GM18873 (cell line): ENCODE measurements around the gene PRSS8.
"Not testable (repeated sequence)": the region's sequence is repeated elsewhere in the genome, so short reads cannot be mapped to it uniquely, and the experiment has no call there.

Source experiments
- ATAC-seq: cut with Tn5 transposase; IDR thresholded peaks from one replicate; pipeline ENCODE4 v1.9.1; 2021; ENCODE audit warnings: mild to moderate bottlenecking, moderate library complexity, moderate number of reproducible peaks; ENCODE audit not compliant: unreplicated experiment, low FRiP score

PRSS8 gene

DNA sequence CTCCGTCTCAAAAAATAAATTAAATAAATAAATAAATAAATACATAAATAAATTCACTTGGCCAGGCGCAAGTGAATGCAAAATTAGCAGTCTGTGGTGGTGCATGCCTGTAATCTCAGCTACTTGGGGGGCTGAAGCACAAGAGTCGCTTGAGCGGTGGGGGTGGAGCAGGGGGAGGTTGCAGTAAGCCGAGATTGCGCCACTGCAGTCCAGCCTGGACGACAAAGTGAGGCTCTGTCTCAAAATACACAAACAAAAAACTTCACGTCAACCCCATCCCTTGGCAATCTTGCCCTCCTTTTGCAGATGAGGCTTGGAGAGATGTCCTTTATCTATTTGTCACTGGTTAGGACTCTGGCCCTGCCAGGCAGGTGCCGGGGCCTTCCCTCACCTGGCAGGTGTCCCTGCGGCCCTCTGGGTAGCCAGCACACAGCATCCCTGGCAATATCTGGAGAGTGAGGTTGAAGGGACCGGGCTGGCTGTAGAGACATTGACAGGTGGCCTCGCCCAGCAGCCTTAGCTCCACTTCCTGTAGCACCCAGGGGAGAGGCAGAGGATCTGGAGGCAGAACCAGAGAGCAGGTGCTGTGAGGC lies 10.0 kb upstream of the PRSS8 start:
- no peak for ATAC-seq

GRCh38 chr16:31144418-31144817 lies 8.9 kb upstream of the PRSS8 start:
- not testable (repeated sequence) for ATAC-seq

DNA sequence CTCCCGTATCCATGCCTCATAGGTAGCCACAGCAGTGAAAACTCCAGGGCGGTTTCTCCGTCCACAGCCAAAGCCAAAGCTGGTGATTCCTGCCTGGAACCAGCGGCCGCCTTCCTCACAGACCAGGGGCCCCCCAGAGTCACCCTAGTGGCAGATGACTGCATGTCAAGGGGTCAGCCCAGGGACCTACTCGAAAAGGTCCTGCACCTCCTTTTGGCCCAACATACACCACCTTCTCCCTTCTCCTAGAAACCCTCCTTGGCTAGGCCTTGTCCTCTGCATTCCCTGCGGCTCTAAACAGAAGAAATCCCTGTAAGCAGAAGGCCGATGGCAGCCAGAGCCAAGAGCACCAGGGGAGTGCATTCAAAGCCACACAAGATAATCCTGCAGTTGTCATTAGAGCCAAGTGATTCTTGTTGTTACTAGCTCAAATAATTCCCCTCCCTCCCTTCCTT lies 8.2 kb upstream of the PRSS8 start:
- no peak for ATAC-seq

- ATAC-seq = no peak
Observed at GRCh38 chr16:31143011-31143693, 7.6 kb upstream of the PRSS8 start.

DNA sequence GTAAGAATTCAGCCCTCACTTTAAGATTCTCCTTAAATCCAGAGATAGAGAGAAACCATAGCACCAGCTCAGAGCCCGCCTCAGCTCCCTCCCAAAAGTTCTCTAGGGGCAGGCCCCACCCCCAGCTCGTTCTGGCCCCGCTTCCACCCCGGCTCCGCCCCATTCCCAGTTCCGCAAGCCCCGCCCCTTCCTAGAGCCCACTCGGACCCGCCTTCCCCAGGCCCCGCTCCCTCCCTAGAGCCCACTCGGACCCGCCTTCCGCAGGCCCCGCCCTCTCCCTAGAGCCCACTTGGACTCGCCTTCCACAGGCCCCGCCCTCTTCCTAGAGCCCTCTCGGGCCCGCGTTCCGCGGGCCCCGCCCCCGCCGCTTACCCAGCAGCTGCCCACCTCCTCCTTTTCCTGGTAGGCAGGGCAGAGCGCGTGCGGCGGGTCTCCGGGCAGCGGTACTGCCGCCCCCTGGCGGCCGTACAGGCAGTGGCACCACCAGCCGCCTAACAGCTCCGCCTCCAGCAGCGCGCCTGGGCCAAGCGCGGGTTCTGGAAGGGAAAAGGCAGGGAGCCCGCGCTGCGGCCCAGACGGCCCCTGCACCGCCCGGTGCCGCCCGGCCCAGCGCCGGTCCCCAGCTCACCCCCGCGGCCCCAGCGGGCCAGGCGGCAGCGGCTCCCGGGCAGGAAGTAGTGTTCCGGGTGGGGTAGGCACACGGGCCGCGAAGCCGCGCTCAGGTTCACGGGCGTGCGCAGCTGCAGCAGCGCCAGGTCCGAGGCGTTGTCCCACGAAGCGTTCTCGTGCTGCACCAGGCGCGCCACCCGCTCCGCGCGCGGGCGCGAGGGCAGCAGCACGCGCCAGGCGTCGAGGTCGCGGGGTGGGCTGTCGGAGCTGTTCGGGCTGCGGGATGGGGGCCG lies 6.8 kb upstream of the PRSS8 start:
- peak; percentile 72 for ATAC-seq

- ATAC-seq = peak; percentile 5
Observed at GRCh38 chr16:31141489-31142108, 6.1 kb upstream of the PRSS8 start.

- not testable (repeated sequence) for ATAC-seq
Observed at GRCh38 chr16:31141071-31141469, 5.5 kb upstream of the PRSS8 start.

DNA sequence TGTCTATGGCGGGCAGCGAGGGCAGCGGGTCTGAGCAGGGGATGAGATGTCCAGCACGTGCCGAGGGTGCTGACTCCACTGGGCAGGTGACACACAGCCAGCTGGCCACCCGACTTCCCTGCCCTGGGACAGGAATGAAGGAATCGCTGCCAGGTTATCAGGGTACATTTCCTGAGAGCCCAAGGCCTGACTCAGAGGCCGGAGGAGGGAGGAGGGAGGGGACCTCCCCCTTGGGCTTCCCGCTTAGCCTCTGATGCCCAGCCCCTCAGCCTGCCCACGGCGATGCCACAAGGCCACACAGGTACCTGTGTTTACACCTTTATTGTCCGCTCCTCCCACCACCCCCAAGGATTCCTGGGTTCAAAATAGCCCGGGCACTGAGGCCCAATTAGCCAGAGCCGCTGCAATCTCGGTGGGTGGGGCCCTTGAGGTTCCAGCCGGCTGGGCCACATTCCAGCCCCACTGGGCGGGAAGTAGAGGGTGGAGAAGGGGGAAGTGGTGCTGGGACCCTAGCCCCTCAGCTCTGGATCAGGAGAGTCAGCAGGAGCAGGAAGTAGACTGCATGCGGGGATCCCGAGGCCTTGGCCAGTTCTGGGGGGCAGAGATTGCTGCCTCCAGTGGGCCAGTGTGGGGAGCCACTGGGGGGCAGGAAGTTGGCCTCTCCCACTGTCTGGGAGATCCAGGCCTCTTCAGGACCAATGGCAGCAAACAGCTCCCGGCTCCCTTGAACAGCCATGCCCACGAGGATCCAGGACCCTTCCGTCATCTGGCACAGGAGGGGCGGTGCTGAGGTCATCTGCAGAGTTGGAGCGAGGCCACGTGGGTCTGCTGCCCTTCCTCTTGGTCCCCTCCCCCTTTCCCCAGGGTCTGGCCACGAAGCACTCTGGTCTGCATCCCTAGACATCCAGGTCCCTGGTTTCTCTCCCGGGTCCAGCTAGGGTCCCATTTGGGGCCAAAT lies 3.4 kb upstream of the PRSS8 start:
- ATAC-seq = no peak

DNA sequence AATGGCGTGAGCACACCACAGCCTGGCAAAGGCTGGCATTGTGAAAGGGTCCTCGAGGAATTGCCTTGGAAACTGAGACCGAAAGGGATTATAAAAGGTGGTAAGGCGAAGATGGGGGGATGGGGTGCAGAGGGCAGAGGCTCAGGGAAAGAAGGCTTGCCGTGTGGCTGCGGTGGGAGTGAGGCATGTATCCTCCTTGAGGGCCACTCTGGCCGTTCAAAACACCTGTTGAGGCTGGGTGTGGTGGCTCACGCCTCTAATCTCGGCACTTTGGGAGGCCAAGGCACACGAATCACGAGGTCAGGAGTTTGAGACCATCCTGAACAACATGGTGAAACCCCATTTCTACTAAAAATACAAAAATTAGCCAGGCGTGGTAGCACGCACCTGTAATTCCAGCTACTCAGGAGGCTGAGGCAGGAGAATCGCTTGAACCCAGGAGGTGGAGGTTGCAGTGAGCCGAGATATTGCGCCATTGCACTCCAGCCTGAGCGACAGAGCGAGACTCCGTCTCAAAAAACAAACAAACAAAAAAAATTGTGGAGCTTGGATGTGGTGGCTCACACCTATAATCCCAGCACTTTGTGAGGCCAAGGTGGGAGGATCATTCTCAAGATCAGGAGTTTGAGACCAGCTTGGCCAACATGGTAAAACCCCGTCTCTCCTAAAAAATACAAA lies 1.4 kb upstream of the PRSS8 start:
- not testable (repeated sequence) for ATAC-seq

DNA sequence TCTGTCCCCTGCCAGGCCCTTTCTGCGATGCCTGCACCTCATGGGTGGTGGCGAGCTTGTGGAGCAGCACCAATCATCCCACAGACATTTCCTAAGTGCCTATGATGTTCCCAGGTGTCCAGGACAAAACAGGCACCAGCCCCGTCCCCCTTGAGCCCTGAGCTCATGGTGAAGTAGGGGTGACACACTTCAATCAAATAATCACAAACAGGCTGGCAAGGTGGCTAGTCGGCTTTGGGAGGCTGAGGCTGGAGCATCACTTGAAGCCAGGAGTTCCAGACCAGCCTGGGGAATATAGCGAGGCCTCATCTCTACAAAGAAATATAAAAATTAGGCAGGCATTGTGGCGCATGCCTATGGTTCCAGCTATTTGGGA lies 748 bp upstream of the PRSS8 start:
- ATAC-seq = no peak

GRCh38 chr16:31134625-31135534 lies 647 bp downstream of the PRSS8 start:
- ATAC-seq = no peak

GRCh38 chr16:31134091-31134571 lies 1.4 kb downstream of the PRSS8 start:
- no peak for ATAC-seq

DNA sequence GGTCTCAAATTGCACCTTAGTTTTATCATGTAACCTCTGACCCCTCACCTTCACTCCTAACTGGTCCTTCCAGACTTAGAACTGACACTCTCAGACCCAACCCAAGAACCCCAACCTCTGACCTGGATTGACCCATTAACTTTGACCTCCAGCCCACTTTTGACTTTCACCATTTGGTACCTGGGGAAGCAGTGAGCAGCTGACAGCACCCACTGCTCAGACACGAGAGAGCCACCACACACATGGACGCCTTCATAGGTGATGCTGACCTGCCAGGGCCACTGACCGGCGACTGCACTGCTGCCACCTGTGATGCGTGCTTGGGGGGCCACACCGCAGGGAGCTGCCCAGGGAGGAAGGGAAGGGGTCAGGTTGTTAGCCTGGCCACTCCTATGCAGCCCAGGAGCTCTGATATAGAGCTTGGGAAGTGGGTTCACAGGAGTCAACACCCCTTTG lies 2.5 kb downstream of the PRSS8 start:
- no peak for ATAC-seq

DNA sequence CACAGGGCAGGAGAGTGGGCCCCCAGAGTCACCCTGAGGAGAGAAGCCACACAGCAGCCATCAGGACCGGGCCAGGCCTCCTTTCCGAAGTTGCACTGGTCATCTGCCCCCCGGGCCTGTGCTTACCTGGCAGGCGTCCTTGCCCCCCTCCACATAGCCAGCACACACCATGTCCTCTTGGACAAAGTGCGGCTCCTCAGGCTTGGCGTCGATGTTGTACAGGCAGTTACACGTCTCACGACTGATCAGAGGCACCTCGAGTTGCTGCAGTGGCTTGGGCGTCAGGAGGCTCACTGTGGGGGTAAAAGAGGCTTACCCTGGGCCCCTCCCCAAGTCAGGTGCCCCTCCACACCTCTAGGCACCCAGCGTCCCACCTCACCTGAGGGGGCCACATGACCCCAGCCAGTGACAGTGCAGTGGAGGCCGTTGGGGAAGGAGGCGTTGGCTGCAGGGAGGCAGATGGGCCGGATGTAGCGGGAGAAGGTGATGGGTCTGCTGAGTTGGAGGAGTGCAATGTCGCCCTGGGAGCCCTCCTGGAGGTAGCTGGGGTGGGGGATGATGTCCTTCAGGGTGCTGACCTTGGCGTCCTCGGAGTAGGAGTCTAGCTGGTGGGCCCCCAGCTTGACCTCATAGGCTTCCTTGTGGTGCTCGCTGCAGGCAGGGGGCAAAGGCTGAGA lies 3.1 kb downstream of the PRSS8 start:
- ATAC-seq = no peak

GRCh38 chr16:31131841-31132271 lies 3.7 kb downstream of the PRSS8 start:
- ATAC-seq = no peak

DNA sequence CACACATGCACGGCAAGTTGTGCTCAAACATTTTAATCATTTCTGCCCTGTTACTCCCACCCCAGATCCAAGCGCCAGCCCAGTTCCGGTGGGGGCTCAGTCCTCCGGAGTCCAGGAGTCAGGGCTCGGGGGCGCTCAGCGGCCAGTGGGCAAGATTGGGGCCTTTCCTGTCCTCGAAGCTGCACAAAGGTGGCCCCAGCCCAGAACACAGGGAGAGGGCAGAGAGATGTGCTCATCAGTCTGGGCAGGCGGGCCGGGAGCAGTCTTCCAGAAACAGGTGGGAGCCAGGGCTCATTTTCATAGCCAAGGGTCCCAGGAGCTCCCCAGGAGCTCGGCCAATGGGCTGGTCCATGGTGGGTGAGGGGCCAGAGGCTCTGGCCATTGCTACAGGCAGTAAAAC lies 4.1 kb downstream of the PRSS8 start:
- ATAC-seq = no peak

DNA sequence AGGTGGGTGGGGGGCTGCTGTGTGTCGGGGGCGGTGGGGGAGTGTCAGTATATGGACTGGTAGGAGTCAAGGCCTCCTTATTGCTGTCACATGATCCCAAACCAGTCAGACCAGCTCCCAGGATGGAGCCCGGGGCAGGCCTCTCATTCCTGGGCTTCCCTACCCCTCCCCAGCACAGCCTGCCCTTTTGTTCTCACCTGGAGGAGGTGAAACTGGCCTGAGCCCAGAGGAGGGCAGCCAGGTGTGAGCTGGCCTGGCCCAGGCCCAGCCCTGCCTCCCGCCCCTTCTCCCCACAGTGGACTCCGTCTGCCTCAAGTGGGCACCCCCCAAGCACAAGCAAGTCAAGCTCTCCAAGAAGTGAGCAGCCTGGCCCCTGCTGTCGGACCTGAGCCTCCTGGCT lies 4.6 kb downstream of the PRSS8 start:
- ATAC-seq = no peak
